B cell (primary cell): ENCODE measurements around the gene ATAD3C. TPM values are rescaled to one million over a fixed set of nuclear protein-coding genes. Genes with fewer than 3 reads are reported as not detected.
"Not testable (repeated sequence)": the region's sequence is repeated elsewhere in the genome, so short reads cannot be mapped to it uniquely, and the experiment has no call there.

Experiments
- ATAC-seq: fragments of 200-7000 bp; cut with Tn5 transposase; one replicate; pipeline ENCODE4 v1.10.0; 2021; ENCODE audit warnings: low read depth, mild to moderate bottlenecking, moderate number of reproducible peaks, moderate library complexity
- CTCF ChIA-PET: fragments of 350-600 bp; sonication (Branson Sonifier 250); formaldehyde crosslinking; loops from one replicate; lab custom pipeline; 2021; ENCODE audit warnings: antibody characterized with exemption, inconsistent platforms; lab: Charles Lee
- POLR2A ChIA-PET: fragments of 350-600 bp; sonication (Branson Sonifier 250); formaldehyde crosslinking; loops from one replicate; lab custom pipeline; 2021; ENCODE audit warnings: antibody characterized with exemption; lab: Charles Lee
- DNase-seq: peaks from one replicate; pipeline ENCODE4 v3.0.0; 2013
- H2AFZ ChIP-seq: 2 replicates; pipeline ENCODE4 v1.6.1; 2012; ENCODE audit warnings: mild to moderate bottlenecking, low read depth, low read length; ENCODE audit not compliant: insufficient read depth, poor library complexity, severe bottlenecking
- H3K27ac ChIP-seq, 2 donors: 1 replicate in 1 of 2; 2 replicates in 1 of 2; pipeline ENCODE4 v1.5.1; 2012 to 2013; ENCODE audit warnings: low read length in 2 of 2, mild to moderate bottlenecking in 2 of 2, moderate library complexity in 1 of 2
- H3K27me3 ChIP-seq, 4 experiments: fragments of 200-600 bp in 1 of 4; sonication (generic) in 1 of 4; replicated peaks in 1 of 4; 1 replicate in 2 of 4; 2 replicates in 2 of 4; pipeline versions ENCODE4 v1.6.1 to v1.7.0; 2013 to 2016; ENCODE audit warnings: low read length in 3 of 4, mild to moderate bottlenecking in 2 of 4, mixed read lengths in 1 of 4, moderate library complexity in 1 of 4; ENCODE audit not compliant: insufficient read depth in 4 of 4, control insufficient read depth in 3 of 4; ENCODE audit errors: control extremely low read depth in 1 of 4
- H3K36me3 ChIP-seq, 2 experiments: replicated peaks in 1 of 2; 1 replicate in 1 of 2; 2 replicates in 1 of 2; pipeline versions ENCODE4 v1.6.1 to v1.7.1; 2013; ENCODE audit warnings: low read length in 1 of 2; ENCODE audit not compliant: insufficient read depth in 2 of 2, control insufficient read depth in 1 of 2; ENCODE audit errors: control extremely low read depth in 1 of 2, extremely low read depth in 1 of 2
- H3K4me1 ChIP-seq, 2 donors: fragments of 200-600 bp in 1 of 2; sonication (generic) in 1 of 2; 1 replicate in 1 of 2; 2 replicates in 1 of 2; pipeline versions ENCODE4 v1.5.1 to v1.6.1; 2013 to 2017; ENCODE audit warnings: low read length in 2 of 2; ENCODE audit not compliant: control insufficient read depth in 2 of 2, insufficient read depth in 2 of 2
- H3K4me2 ChIP-seq: replicated peaks from 2 replicates; pipeline ENCODE3; 2012; ENCODE audit warnings: mild to moderate bottlenecking, low read depth, low read length; ENCODE audit not compliant: poor library complexity, severe bottlenecking
- H3K4me3 ChIP-seq, 5 experiments: fragments of 200-600 bp in 1 of 5; sonication (generic) in 1 of 5; 1 replicate in 3 of 5; 2 replicates in 2 of 5; pipeline versions ENCODE4 v1.5.1 to v1.7.0; 2011 to 2016; ENCODE audit warnings: low read length in 4 of 5, mild to moderate bottlenecking in 4 of 5, low read depth in 2 of 5, control low read depth in 1 of 5, moderate library complexity in 1 of 5; ENCODE audit not compliant: insufficient read depth in 1 of 5; ENCODE audit errors: control extremely low read depth in 1 of 5, extremely low read depth in 1 of 5
- H3K79me2 ChIP-seq: fragments of 200-600 bp; sonication (generic); one replicate; pipeline ENCODE4 v1.6.0; 2016; ENCODE audit warnings: low read length; ENCODE audit not compliant: control insufficient read depth, insufficient read depth
- H3K9ac ChIP-seq: fragments of 200-600 bp; sonication (generic); 2 replicates; pipeline ENCODE4 v1.6.1; 2017; ENCODE audit warnings: mild to moderate bottlenecking, low read length, moderate library complexity
- H3K9me3 ChIP-seq, 3 donors: one replicate each; pipeline versions ENCODE4 v1.6.1 to v1.7.1; 2013; ENCODE audit warnings: low read length in 2 of 3; ENCODE audit not compliant: control insufficient read depth in 2 of 3, insufficient read depth in 1 of 3; ENCODE audit errors: control extremely low read depth in 1 of 3
- H4K20me1 ChIP-seq: 2 replicates; pipeline ENCODE4 v1.6.0; 2012; ENCODE audit warnings: mild to moderate bottlenecking, low read length; ENCODE audit not compliant: insufficient read depth, control insufficient read depth, poor library complexity, severe bottlenecking
- H3K27ac Mint-ChIP-seq: one replicate; pipeline ENCODE4 v1.8.0; 2021; ENCODE audit warnings: mixed read lengths
- H3K27me3 Mint-ChIP-seq: one replicate; pipeline ENCODE4 v1.8.0; 2021; ENCODE audit warnings: mixed read lengths
- H3K4me1 Mint-ChIP-seq: one replicate; pipeline ENCODE4 v1.8.0; 2021; ENCODE audit warnings: mixed read lengths
- H3K4me3 Mint-ChIP-seq: one replicate; pipeline ENCODE4 v1.8.0; 2021; ENCODE audit warnings: mixed read lengths
- H3K9me3 Mint-ChIP-seq: one replicate; pipeline ENCODE4 v1.8.0; 2022; ENCODE audit warnings: mixed read lengths; ENCODE audit not compliant: insufficient read depth
- EZH2 ChIP-seq: IDR thresholded peaks from 2 replicates; pipeline ENCODE4 v1.6.1; 2012; ENCODE audit warnings: borderline replicate concordance, low read depth, mild to moderate bottlenecking, moderate library complexity, low read length; ENCODE audit not compliant: insufficient read depth, poor library complexity, severe bottlenecking
- WGBS: methylation state at CpG from one replicate; pipeline ENCODE4 v1.1.5; 2013; ENCODE audit warnings: missing lambda C conversion rate; ENCODE audit not compliant: insufficient coverage; 5-methylcytosine and 5-hydroxymethylcytosine counted together
- intact Hi-C: fragments of 100-400 bp; cut with micrococcal nuclease; formaldehyde crosslinking; loops from one replicate; pipeline ENCODE4 v1.10.0; 2022
- polyA plus RNA-seq: library from polyadenylated mRNA; depleted of rRNA; stranded (reverse); fragments of >200 nt; gene quantifications from 2 replicates; pipeline ENCODE4 v1.2.3, GENCODE V29; 2012
- total RNA-seq, 2 donors: library from RNA; stranded (reverse); fragments of 120-200 nt in 1 of 2; gene quantifications; 1 replicate in 1 of 2; 2 replicates in 1 of 2; pipeline versions ENCODE4 v1.2.3 to v1.2.4, GENCODE V29; 2013 to 2022
- TF ChIP-seq, protein P1 (sequence below): fragments of 200-600 bp; IDR thresholded peaks from one replicate; pipeline ENCODE4 v1.8.0; 2022; ENCODE audit warnings: antibody characterized with exemption, mild to moderate bottlenecking

ATAD3C gene
- total and polyA plus RNA-seq, 2 donors (not counting 1 experiment from before 2014, with no cell fraction given): 0.20 to 1.1 TPM

DNA sequence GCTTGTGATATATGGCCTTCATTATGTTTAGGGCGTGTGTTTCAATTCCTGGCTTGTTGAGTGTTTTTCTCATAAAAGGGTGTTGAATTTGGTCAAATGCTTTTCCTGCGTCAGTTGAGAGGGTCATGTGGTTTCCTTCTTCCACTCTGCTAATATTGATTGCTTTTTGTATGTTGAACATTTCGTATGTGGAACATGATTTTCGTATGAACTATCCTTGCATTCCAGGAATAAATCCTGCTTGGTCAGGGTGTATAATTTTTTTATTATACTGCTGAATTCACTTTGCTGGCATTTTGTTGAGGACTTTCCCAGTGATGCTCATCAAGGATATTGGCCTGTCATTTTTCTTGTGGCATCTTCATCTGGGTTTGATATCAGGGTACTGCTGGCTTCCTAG lies 57.8 kb downstream of the ATAD3C start:
- Histone ChIP-seq H4K20me1 (no peaks in the 10 kb centered on the region), H3K79me2 (no peaks in the 10 kb centered on the region), H3K4me2 (no peak overlapping the region), H3K36me3 (no peaks in the 10 kb centered on the region), H3K9me3 (no peaks in the 10 kb centered on the region), H2AFZ (no peak overlapping the region), H3K4me3 (no peak overlapping the region), H3K27ac (no peak overlapping the region), H3K27me3 (no peaks in the 10 kb centered on the region), H3K9ac (no peak overlapping the region), H3K4me1 (peaks cover 9 to 15% of the 10 kb centered on the region in 2 donors)
- ChIA-PET CTCF (no interaction called here), POLR2A (no interaction called here)
- Mint-ChIP-seq H3K27ac (no peak overlapping the region), H3K4me1 (peaks cover 19% of the 10 kb centered on the region), H3K9me3 (no peaks in the 10 kb centered on the region), H3K27me3 (no peaks in the 10 kb centered on the region), H3K4me3 (no peak overlapping the region)
- ATAC-seq: no peak
- no peak for TF ChIP-seq EZH2
- TF ChIP-seq, protein P1, sequence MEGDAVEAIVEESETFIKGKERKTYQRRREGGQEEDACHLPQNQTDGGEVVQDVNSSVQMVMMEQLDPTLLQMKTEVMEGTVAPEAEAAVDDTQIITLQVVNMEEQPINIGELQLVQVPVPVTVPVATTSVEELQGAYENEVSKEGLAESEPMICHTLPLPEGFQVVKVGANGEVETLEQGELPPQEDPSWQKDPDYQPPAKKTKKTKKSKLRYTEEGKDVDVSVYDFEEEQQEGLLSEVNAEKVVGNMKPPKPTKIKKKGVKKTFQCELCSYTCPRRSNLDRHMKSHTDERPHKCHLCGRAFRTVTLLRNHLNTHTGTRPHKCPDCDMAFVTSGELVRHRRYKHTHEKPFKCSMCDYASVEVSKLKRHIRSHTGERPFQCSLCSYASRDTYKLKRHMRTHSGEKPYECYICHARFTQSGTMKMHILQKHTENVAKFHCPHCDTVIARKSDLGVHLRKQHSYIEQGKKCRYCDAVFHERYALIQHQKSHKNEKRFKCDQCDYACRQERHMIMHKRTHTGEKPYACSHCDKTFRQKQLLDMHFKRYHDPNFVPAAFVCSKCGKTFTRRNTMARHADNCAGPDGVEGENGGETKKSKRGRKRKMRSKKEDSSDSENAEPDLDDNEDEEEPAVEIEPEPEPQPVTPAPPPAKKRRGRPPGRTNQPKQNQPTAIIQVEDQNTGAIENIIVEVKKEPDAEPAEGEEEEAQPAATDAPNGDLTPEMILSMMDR: no peak
- no peak for DNase-seq
- WGBS: 82% methylated on average over 2 of the region's 4 CpGs
- intact Hi-C loops: no loop called here

GRCh38 chr1:1508775-1509464 lies 59.4 kb downstream of the ATAD3C start:
- H3K9ac ChIP-seq, H3K9me3 ChIP-seq, H3K4me2 ChIP-seq, H2AFZ ChIP-seq, H3K27ac Mint-ChIP-seq, H4K20me1 ChIP-seq, H3K79me2 ChIP-seq, H3K36me3 ChIP-seq, H3K27me3 ChIP-seq, H3K27me3 Mint-ChIP-seq, H3K4me3 Mint-ChIP-seq, H3K9me3 Mint-ChIP-seq, ATAC-seq, H3K27ac ChIP-seq, POLR2A ChIA-PET, DNase-seq, CTCF ChIA-PET, intact Hi-C loops, H3K4me3 ChIP-seq: not testable (repeated sequence)
- 78% methylated on average over 10 of the region's 34 CpGs for WGBS
- H3K4me1 ChIP-seq: peaks cover 9 to 18% of the 10 kb centered on the region in 2 donors
- H3K4me1 Mint-ChIP-seq: peaks cover 24% of the 10 kb centered on the region

DNA sequence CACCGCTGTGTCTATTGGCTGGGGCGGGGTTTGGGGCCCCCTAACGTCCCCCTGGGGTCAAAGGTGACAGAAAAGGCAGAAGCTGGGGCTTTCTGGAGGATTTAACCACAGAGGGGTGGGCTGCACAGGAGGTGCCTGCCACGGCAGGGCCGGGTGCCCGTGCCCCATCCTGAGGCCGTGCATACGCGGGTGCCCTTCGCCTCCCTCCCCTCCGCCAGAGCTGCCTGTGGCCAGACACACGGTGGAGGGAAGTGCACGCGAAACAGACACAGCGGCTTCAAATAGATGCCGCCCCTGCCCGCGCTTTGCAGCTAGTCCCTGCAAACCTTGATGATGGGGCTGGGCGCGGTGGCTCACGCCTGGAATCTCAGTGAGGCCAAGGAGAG lies 60.0 kb downstream of the ATAD3C start:
- H3K27me3 ChIP-seq, H3K4me3 ChIP-seq, H2AFZ ChIP-seq, H3K9ac ChIP-seq, H3K4me2 ChIP-seq, DNase-seq, H3K9me3 Mint-ChIP-seq, POLR2A ChIA-PET, H3K4me3 Mint-ChIP-seq, H3K27ac Mint-ChIP-seq, ATAC-seq, intact Hi-C loops, H3K79me2 ChIP-seq, H3K27me3 Mint-ChIP-seq, H3K9me3 ChIP-seq, H4K20me1 ChIP-seq, CTCF ChIA-PET, H3K36me3 ChIP-seq, H3K27ac ChIP-seq: not testable (repeated sequence)
- H3K4me1 Mint-ChIP-seq: peaks cover 24% of the 10 kb centered on the region
- peaks cover 9 to 18% of the 10 kb centered on the region in 2 donors for H3K4me1 ChIP-seq
- 70% methylated on average over 5 of the region's 21 CpGs for WGBS
